Gastrocnemius medialis (tissue), 4 donors: ENCODE results near the gene CDA. TPM values are rescaled to one million over a fixed set of nuclear protein-coding genes. Genes with fewer than 3 reads are reported as not detected.

ENCODE experiments used
- ATAC-seq, 2 donors: fragments of 150-250 bp; one replicate each; pipeline ENCODE4 v1.9.1; 2016
- DNase-seq, 2 donors: peaks; one replicate each; pipeline ENCODE4 v3.0.0-alpha.2; 2019
- H3K27ac ChIP-seq, 4 donors: fragments of 200-600 bp; sonication (generic); 1 replicate in 1 of 4; 2 replicates in 3 of 4; pipeline ENCODE4 v1.5.1; 2016 to 2018; ENCODE audit warnings: mild to moderate bottlenecking in 2 of 4, moderate library complexity in 1 of 4
- H3K27me3 ChIP-seq, 3 donors: fragments of 200-600 bp; sonication (generic) in 2 of 3; 1 replicate in 1 of 3; 2 replicates in 2 of 3; pipeline versions ENCODE4 v1.5.1 to v1.6.0; 2016 to 2019; ENCODE audit warnings: mild to moderate bottlenecking in 1 of 3, moderate library complexity in 1 of 3
- H3K36me3 ChIP-seq, 2 donors: fragments of 200-600 bp; sonication (generic) in 1 of 2; one replicate each; pipeline ENCODE4 v1.5.1; 2017 to 2018
- H3K4me1 ChIP-seq, 2 donors: fragments of 200-600 bp; sonication (generic) in 1 of 2; one replicate each; pipeline ENCODE4 v1.5.1; 2016 to 2017; ENCODE audit warnings: mild to moderate bottlenecking in 2 of 2
- H3K4me3 ChIP-seq, 4 donors: fragments of 200-600 bp; sonication (generic) in 3 of 4; 1 replicate in 1 of 4; 2 replicates in 3 of 4; pipeline ENCODE4 v1.5.1; 2016 to 2019; ENCODE audit warnings: mild to moderate bottlenecking in 2 of 4
- H3K9me3 ChIP-seq, 3 donors: fragments of 200-600 bp; sonication (generic) in 2 of 3; 1 replicate in 1 of 3; 2 replicates in 2 of 3; pipeline ENCODE4 v1.5.1; 2016 to 2019
- POLR2A ChIP-seq, 2 donors: fragments of 450-650 bp; IDR thresholded peaks; one replicate each; pipeline ENCODE4 v1.6.1; 2017; ENCODE audit warnings: antibody characterized with exemption in 2 of 2, mild to moderate bottlenecking in 2 of 2, moderate library complexity in 2 of 2
- in situ Hi-C, 4 donors: fragments of 200-750 bp; cut with MboI; loops; one replicate each; pipeline versions ENCODE4 v1.15.0 to v1.8.0; 2017; ENCODE audit warnings: low sequenced_read_pairs in 4 of 4
- intact Hi-C: fragments of 100-400 bp; cut with DNase I; formaldehyde crosslinking; loops from one replicate; pipeline ENCODE4 v1.15.1; 2023; ENCODE audit warnings: low total_unique reads
- total RNA-seq, 4 donors: library from RNA; depleted of rRNA; stranded (reverse); fragments of >200 nt; gene quantifications; one replicate each; pipeline versions ENCODE4 v1.1.0 to v1.2.3, GENCODE V29; 2016
- TF ChIP-seq, protein P1 (sequence below), 5 experiments: fragments of 450-650 bp in 3 of 5; fragments of 200-600 bp in 2 of 5; sonication (generic) in 2 of 5; IDR thresholded peaks in 4 of 5; conservative IDR thresholded peaks in 1 of 5; 1 replicate in 4 of 5; 2 replicates in 1 of 5; pipeline ENCODE4 v1.5.1; 2016 to 2019; ENCODE audit warnings: antibody characterized with exemption in 5 of 5, mild to moderate bottlenecking in 3 of 5, moderate library complexity in 3 of 5

CDA gene
- total RNA-seq, 4 donors from 2014 or later, result 0.71 to 1.7 (median 1.2) TPM

DNA sequence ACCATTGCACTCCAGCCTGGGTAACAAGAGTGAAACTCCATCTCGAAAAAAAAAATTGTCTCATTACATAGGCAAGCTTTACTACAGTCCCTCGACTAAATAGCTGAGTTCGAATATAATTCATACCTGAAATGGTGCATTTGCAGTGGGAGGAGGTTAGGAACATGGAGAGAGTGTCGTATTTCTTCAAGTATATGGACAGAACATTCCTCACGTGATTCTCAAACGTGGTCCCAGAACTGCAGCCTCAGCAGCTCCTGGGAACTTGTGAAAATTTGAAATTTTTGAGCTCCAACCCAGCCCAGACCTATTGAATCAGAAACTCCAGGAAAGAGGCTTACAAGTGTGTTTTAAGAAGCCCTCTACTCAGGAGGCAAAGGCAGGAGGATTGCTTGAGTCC is 7.2 kb downstream of the CDA start:
- in situ Hi-C loops (no loop called here), intact Hi-C loops (no loop called here)
- ATAC-seq, result no peak
- Histone ChIP-seq H3K36me3 (no peaks in the 10 kb centered on the region), H3K4me3 (no peak overlapping the region), H3K9me3 (no peaks in the 10 kb centered on the region), H3K27me3 (peaks cover 0 to 1% (median 0%) of the 10 kb centered on the region in 3 donors), H3K4me1 (no peaks in the 10 kb centered on the region), H3K27ac (no peak overlapping the region)
- DNase-seq, result no peak
- TF ChIP-seq POLR2A (IDR thresholded peaks at IDR 0.05), result no peak
- TF ChIP-seq, protein P1, sequence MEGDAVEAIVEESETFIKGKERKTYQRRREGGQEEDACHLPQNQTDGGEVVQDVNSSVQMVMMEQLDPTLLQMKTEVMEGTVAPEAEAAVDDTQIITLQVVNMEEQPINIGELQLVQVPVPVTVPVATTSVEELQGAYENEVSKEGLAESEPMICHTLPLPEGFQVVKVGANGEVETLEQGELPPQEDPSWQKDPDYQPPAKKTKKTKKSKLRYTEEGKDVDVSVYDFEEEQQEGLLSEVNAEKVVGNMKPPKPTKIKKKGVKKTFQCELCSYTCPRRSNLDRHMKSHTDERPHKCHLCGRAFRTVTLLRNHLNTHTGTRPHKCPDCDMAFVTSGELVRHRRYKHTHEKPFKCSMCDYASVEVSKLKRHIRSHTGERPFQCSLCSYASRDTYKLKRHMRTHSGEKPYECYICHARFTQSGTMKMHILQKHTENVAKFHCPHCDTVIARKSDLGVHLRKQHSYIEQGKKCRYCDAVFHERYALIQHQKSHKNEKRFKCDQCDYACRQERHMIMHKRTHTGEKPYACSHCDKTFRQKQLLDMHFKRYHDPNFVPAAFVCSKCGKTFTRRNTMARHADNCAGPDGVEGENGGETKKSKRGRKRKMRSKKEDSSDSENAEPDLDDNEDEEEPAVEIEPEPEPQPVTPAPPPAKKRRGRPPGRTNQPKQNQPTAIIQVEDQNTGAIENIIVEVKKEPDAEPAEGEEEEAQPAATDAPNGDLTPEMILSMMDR (IDR thresholded peaks at IDR 0.05 in 4 of 5, conservative IDR thresholded peaks at IDR 0.05 in 1 of 5), result no peak

GRCh38 chr1:20597650-20598049 is 8.8 kb downstream of the CDA start:
- TF ChIP-seq, protein P1 (IDR thresholded peaks at IDR 0.05 in 4 of 5, conservative IDR thresholded peaks at IDR 0.05 in 1 of 5), result no peak
- TF ChIP-seq POLR2A (IDR thresholded peaks at IDR 0.05), result no peak
- peak in 1 of 2 donors; percentile 8 for ATAC-seq
- Histone ChIP-seq H3K36me3 (no peaks in the 10 kb centered on the region), H3K27ac (peak overlapping the region in 2 of 4 donors; percentile 51 to 52), H3K4me3 (no peak overlapping the region), H3K9me3 (no peaks in the 10 kb centered on the region), H3K4me1 (no peaks in the 10 kb centered on the region), H3K27me3 (no peaks in the 10 kb centered on the region)
- intact Hi-C loops, result no loop called here
- no peak for DNase-seq
- in situ Hi-C loops, result no loop called here

- Histone ChIP-seq H3K27ac (no peak overlapping the region), H3K36me3 (no peaks in the 10 kb centered on the region), H3K4me1 (no peaks in the 10 kb centered on the region), H3K9me3 (no peaks in the 10 kb centered on the region), H3K4me3 (no peak overlapping the region), H3K27me3 (no peaks in the 10 kb centered on the region)
- no peak for DNase-seq
- in situ Hi-C loops, result no loop called here
- no peak for ATAC-seq
- intact Hi-C loops, result no loop called here
- no peak for TF ChIP-seq POLR2A (IDR thresholded peaks at IDR 0.05)
- TF ChIP-seq, protein P1 (IDR thresholded peaks at IDR 0.05 in 4 of 5, conservative IDR thresholded peaks at IDR 0.05 in 1 of 5), result no peak
Observed at GRCh38 chr1:20600156-20600555, 11.3 kb downstream of the CDA start.

GRCh38 chr1:20601129-20601825 is 12.4 kb downstream of the CDA start:
- no peak overlapping the region for H3K4me3 ChIP-seq
- H3K4me1 ChIP-seq, result no peaks in the 10 kb centered on the region
- ATAC-seq (no peak), DNase-seq (no peak)
- no peak overlapping the region for H3K27ac ChIP-seq
- intact Hi-C loops, result no loop called here
- H3K36me3 ChIP-seq, result no peaks in the 10 kb centered on the region
- no peaks in the 10 kb centered on the region for H3K27me3 ChIP-seq
- no peak for TF ChIP-seq POLR2A (IDR thresholded peaks at IDR 0.05)
- TF ChIP-seq, protein P1 (IDR thresholded peaks at IDR 0.05 in 4 of 5, conservative IDR thresholded peaks at IDR 0.05 in 1 of 5), result no peak
- no peaks in the 10 kb centered on the region for H3K9me3 ChIP-seq
- in situ Hi-C loops, result no loop called here
